HG02852 (cell line): Measurements from ENCODE around the gene COL6A6.

ENCODE experiments used
- ATAC-seq: cut with Tn5 transposase; IDR thresholded peaks from one replicate; pipeline ENCODE4 v1.9.1; 2021; ENCODE audit warnings: mild to moderate bottlenecking, moderate library complexity; ENCODE audit not compliant: unreplicated experiment

The COL6A6 gene, protein sequence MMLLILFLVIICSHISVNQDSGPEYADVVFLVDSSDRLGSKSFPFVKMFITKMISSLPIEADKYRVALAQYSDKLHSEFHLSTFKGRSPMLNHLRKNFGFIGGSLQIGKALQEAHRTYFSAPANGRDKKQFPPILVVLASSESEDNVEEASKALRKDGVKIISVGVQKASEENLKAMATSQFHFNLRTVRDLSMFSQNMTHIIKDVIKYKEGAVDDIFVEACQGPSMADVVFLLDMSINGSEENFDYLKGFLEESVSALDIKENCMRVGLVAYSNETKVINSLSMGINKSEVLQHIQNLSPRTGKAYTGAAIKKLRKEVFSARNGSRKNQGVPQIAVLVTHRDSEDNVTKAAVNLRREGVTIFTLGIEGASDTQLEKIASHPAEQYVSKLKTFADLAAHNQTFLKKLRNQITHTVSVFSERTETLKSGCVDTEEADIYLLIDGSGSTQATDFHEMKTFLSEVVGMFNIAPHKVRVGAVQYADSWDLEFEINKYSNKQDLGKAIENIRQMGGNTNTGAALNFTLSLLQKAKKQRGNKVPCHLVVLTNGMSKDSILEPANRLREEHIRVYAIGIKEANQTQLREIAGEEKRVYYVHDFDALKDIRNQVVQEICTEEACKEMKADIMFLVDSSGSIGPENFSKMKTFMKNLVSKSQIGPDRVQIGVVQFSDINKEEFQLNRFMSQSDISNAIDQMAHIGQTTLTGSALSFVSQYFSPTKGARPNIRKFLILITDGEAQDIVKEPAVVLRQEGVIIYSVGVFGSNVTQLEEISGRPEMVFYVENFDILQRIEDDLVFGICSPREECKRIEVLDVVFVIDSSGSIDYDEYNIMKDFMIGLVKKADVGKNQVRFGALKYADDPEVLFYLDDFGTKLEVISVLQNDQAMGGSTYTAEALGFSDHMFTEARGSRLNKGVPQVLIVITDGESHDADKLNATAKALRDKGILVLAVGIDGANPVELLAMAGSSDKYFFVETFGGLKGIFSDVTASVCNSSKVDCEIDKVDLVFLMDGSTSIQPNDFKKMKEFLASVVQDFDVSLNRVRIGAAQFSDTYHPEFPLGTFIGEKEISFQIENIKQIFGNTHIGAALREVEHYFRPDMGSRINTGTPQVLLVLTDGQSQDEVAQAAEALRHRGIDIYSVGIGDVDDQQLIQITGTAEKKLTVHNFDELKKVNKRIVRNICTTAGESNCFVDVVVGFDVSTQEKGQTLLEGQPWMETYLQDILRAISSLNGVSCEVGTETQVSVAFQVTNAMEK (N-terminal part only)

GRCh38 chr3:130516645-130517512 lies at the start of gene COL6A6:
COL6A6 (plus strand) TSS chr3:130517177; CDS start chr3:130560365, 43,188 bp downstream.
- no peak for ATAC-seq

GRCh38 chr3:130468311-130468710 lies 48.7 kb upstream of the COL6A6 start:
- no peak for ATAC-seq

DNA sequence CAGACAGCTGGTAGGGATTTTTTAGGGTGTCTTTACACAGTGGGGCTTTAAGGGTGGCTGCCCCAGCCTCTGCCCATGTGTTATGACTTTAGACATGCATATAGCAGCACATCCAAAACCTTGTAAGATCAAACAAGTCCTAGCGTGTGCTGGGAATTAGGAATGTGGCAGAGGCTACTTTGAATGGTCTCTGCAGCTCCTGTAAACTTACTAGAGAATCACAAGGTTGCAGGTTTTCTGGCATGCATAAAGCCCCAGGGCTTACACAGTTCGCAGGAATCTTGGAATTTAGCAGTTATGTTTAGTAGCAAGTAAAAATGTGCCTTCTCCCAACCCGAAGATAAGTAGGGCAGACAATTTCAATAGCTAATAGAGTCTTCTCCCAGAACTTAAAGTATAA lies 46.9 kb upstream of the COL6A6 start:
- ATAC-seq, result no peak

DNA sequence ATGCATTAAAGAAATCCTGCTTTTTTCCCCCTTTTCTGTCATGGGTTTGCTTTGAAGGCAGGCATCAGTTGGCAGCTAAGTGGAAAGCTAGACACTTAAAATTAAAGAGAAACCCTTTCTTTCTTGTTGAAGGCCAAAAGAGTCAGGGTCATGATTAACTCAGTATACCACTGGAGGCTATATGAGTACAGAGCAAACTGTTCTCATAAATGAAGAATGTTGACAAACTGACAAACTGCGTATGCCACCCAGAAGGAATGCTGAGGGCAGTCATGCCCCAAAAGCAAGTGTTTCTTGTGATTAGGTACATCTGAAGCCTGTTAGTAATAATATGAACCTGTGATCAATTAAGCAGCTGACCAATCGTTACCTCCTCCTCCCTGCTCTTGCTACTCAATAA lies 43.6 kb upstream of the COL6A6 start:
- ATAC-seq, result no peak

GRCh38 chr3:130480736-130481135 lies 36.2 kb upstream of the COL6A6 start:
- ATAC-seq, result no peak

DNA sequence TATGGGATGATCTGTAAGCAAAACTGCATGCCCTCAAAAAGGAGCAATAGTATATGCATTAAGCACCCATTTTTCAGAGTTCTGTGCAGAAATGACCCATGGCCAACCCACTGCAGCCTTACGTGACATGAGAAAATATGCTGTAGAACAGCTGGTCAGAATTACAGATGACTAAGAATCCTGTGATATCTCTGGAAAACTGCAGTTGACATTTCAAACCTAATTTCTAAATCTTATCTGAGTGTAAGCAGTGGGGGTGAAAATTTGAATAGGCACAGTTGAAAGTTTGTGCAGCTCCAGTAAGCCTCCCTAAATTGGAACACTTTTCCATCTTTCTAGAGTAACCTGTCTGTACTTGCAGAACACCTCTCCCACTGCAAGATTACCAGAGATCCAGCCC lies 28.7 kb upstream of the COL6A6 start:
- ATAC-seq, result no peak

- ATAC-seq, result no peak
Measured at GRCh38 chr3:130488769-130489450, 28.1 kb upstream of the COL6A6 start.

DNA sequence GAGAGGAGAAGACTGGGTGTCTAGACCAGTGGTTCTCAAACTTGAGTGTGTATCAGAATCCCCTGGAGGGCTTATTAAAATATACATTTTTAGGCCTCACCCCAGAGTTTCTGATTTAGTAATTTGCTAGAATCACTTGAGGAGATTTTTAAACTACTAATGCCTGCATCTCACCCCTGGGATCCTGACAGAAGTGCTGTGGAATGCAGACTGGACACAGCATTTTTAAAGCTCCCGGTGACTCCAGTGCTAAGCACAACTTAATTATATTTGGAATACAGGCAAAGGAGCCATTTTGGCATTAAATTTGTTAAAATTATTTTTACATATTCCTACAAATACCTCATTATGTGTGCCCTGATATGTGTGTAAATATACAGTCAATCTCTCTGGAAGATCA lies 26.7 kb upstream of the COL6A6 start:
- ATAC-seq, result no peak

DNA sequence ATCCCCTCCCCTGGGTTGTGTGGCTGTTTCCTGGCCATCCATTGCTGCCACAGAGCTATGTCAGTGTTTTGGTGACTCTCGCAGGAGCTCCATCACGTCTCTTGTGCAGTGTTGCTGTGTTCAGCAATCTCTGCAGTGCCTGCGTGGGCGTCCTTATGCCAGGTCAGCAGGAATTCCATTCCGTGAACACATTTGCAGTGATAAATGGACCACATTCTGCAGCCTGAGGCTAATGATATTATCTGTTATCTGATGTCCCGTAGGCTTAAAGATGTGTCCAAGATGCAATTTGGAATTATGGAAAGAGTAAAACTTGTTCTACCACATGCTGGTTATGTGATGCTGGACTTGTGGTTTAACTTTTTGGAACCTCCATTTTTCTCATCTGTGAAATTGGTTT lies 25.5 kb upstream of the COL6A6 start:
- no peak for ATAC-seq

DNA sequence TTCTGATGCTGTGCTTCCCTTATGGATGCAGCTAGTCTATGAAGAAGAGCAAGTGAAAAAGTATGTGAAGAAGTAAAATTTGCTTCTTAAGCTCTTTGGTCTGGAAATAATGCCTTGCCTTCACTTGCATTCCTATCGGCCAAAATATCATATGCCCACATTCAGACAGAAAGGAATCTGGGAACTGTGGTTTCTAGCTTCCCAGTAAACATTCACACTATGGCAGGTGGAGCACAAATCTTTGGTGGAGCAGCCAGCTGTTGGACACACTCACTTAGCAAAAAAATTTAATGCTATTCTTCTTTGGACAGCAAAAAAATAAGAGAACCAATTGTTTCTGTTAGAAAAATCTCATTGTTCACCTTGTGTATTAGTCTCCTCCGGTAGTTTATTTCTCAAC lies 12.3 kb upstream of the COL6A6 start:
- no peak for ATAC-seq

DNA sequence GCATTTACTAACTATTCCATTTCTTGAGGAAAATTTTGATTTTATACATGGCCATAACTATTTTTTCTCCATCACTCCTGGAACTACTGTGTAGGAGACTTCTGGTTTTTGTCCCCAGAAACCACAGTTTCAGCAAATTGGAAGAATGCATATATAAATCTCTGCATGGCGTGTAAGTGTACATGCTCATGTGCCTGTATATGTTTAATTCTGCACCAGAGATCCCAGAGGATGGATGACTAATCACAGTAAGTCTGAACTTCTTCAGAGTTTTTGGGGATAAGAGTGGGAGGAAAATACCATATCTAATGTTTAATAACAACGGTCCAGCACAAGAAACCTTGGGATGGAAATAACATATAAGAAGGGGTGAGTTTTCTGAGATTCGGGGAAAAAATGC lies 10.9 kb upstream of the COL6A6 start:
- ATAC-seq, result no peak

DNA sequence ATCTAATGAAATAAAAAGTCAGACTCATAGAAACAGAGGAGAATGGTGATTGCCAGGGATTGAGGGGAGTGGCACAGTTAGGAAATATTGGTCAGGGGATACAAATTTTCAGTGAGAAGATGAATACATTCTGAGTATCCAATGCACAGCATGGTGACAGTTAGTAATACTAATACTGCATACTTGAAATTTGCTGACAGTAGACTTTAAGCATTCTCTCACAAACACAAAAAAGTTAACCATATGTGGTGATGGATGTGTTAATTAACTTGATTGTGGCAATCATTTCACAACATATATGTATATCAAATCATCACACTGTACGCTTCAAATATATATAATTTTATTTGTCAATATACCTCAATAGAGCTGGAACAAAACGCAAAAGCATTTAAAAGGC lies 9.2 kb upstream of the COL6A6 start:
- no peak for ATAC-seq

DNA sequence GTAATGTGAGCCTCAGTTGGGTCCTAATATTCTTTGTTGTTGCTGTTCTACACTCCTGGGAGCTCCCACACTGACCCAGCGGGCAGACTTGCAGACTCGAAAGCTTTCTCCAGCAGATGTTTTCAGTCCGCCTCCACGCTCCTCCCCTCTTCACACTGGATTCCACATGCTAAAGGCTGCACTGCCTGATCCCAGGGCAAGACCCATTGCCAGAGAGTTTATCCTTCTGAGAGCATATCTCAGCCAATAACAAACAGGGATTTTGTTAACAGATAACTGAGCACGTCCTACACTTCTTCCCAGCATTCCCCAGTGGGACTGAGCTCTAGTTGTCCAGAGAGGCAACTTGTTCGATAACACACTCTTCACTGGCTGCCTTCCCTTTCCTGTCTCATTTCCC lies 8.0 kb upstream of the COL6A6 start:
- no peak for ATAC-seq

- ATAC-seq, result no peak
Measured at GRCh38 chr3:130514681-130515080, 2.3 kb upstream of the COL6A6 start.

DNA sequence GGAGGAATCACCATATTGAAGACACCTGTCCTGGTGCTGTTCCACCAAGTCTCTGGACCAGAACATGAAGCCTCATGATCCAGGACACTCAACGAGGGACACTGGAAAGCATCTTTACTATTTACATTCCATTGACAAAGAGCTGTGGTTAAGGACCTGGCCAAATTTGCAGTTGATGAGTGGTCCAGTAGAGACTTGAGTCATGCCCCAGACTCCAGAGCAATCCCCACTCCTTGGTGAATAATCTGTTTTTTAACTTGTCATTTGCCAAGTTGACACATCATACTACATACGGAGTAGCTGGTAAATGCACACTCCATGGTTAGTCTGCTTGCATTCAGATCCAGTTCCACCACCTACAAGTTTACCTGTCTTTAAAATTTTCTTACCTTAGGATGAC lies 1.2 kb upstream of the COL6A6 start:
- no peak for ATAC-seq

- ATAC-seq, result no peak
Measured at GRCh38 chr3:130517602-130518001, 625 bp downstream of the COL6A6 start.

- no peak for ATAC-seq
Measured at GRCh38 chr3:130519754-130520153, 2.8 kb downstream of the COL6A6 start.

- no peak for ATAC-seq
Measured at GRCh38 chr3:130522399-130522798, 5.4 kb downstream of the COL6A6 start.

DNA sequence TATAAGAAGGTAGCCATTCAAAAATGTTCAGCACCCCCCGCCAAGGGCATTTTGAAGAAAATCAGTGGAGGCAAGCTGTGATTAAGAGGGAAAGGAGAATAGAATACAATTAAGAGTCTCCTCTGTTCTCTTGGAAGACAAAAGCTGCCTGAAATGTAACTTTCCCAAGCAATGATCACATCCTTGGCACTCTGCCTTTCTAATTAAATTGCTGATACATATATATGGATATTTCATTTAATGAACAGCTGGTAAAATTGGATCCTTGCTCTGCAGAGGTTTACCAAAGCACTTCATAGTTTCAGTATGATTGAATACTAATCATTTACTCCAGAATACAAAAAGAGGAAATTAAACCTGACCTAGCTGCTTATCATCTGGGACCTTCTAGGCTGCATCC lies 10.4 kb downstream of the COL6A6 start:
- ATAC-seq, result no peak

DNA sequence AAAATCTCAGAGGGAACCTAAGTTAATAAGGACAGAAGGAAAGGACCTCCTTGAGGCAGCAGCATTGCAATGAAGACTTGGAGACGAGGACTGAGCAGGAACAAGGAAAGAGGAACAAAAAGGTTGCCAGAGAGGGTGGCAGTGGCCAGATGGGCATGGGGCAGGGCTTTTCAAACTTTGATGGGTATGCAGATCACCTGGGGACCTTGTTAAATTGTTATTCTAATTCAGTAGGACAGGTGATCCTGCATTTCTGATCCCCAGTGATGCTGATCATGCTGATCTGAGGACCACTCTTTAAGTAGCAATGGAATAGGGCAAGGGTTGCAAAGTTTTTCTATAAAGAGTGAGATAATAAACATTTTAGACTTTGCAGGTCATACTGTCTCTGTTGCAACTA lies 11.1 kb downstream of the COL6A6 start:
- no peak for ATAC-seq
